OCI-M2 (cell line): ENCODE measurements around the gene HOTAIR.
A peak's percentile ranks its signal among the peaks of the same experiment; 100 is the strongest.

ENCODE experiments used
- DNase-seq: peaks from one replicate; lab custom pipeline; 2025; ENCODE audit not compliant: unreplicated experiment; lab: John Stamatoyannopoulos, UW

HOTAIR gene

GRCh38 chr12:54011665-54012532 lies 37.1 kb upstream of the HOTAIR start:
- no peak for DNase-seq

- DNase-seq = no peak
Observed at GRCh38 chr12:54010972-54011664, 36.4 kb upstream of the HOTAIR start.

- DNase-seq = no peak
Observed at GRCh38 chr12:54010053-54010971, 35.6 kb upstream of the HOTAIR start.

GRCh38 chr12:54009171-54010052 lies 34.7 kb upstream of the HOTAIR start:
- no peak for DNase-seq

GRCh38 chr12:54008260-54008552 lies 33.5 kb upstream of the HOTAIR start:
- DNase-seq = no peak

- no peak for DNase-seq
Observed at GRCh38 chr12:54007538-54008259, 32.9 kb upstream of the HOTAIR start.

GRCh38 chr12:54006559-54007220 lies 31.9 kb upstream of the HOTAIR start:
- no peak for DNase-seq

GRCh38 chr12:54005853-54006558 lies 31.3 kb upstream of the HOTAIR start:
- peak; percentile 25 for DNase-seq

GRCh38 chr12:54005531-54005852 lies 30.7 kb upstream of the HOTAIR start:
- no peak for DNase-seq

- DNase-seq = no peak
Observed at GRCh38 chr12:54004841-54005530, 30.2 kb upstream of the HOTAIR start.

- DNase-seq = no peak
Observed at GRCh38 chr12:54004063-54004840, 29.5 kb upstream of the HOTAIR start.

- no peak for DNase-seq
Observed at GRCh38 chr12:54003625-54004024, 28.9 kb upstream of the HOTAIR start.

- DNase-seq = no peak
Observed at GRCh38 chr12:54002915-54003389, 28.2 kb upstream of the HOTAIR start.

- DNase-seq = no peak
Observed at GRCh38 chr12:54002278-54002914, 27.6 kb upstream of the HOTAIR start.

- DNase-seq = no peak
Observed at GRCh38 chr12:54001283-54002187, 26.8 kb upstream of the HOTAIR start.
